GM19395 (cell line): ENCODE data around the gene IL17RE.
"Not testable (repeated sequence)": the region's sequence is repeated elsewhere in the genome, so short reads cannot be mapped to it uniquely, and the experiment has no call there.

ENCODE experiments used
- ATAC-seq: cut with Tn5 transposase; IDR thresholded peaks from one replicate; pipeline ENCODE4 v1.9.1; 2021; ENCODE audit warnings: mild to moderate bottlenecking, moderate library complexity; ENCODE audit not compliant: unreplicated experiment

IL17RE gene

DNA sequence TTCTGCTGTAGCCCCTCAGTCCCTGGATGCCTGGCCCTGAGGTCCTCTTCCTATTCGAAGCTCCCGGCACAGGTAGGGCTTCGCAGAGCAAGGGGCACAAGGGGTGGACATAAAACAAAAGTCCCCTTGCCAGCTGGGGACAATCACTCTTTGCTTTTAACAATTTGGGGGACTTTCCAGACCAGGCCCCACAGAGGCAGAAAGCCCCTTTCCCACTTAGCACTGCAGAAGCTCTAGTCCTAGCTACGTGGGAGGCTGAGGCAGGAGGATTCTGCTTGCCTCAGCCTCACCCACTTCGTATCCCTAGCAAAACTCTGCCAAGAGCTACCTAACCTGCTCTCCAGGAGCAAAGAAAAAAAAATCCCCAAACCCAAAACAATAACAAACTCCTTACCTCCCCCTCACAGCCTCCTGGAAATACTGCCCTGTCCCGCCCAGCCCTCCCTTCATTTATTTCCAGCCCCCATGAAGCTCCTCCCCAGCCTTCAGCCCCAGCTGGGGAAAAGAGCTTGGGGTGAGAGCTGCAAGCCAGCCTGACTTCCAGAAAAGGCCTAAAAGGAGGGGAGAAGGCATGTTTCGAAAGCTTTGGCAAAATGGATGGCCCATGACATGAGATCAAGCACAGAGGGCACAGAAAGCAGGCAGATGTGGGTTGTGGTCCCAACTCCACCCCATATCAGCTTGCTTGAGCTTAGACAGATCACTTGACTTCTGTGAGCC is 22.7 kb upstream of the IL17RE start, which contains the start of gene CIDEC:
CIDEC (minus strand) TSS at position 424 of the 720 bp plus-strand sequence. CDS start 1,767 bp downstream, outside the sequence.
- no peak for ATAC-seq

GRCh38 chr3:9881441-9881840 is 21.2 kb upstream of the IL17RE start:
- no peak for ATAC-seq

- no peak for ATAC-seq
Observed at GRCh38 chr3:9883706-9884554, 18.7 kb upstream of the IL17RE start.

DNA sequence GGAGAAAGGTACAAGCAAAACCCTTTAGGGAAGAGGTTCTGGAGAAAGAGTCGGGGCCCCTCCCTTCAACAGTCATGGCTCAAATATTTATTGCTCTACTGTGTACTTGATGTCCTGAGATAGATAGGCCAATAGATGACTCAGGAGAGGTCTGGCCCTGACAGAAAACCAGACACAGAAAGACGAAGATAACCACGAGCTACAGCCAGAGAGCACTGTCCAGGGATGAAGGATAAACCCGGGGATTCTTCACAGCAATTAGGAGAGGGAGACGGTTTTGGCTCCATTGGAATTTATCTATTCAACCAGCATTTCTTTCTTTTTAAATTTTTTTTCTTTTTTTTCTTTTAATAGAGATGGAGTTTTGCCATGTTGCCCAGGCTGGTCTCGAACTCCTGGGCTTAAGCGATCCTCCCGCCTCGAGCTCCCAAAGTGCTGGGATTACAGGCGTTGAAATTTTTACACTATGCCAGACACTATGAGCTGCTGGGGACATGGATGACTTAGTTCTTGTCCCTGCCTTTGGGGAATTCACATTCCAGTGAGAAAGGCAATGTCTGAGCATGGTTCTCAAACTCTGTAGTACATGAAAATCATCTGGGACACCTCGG is 18.0 kb upstream of the IL17RE start:
- ATAC-seq, result no peak

DNA sequence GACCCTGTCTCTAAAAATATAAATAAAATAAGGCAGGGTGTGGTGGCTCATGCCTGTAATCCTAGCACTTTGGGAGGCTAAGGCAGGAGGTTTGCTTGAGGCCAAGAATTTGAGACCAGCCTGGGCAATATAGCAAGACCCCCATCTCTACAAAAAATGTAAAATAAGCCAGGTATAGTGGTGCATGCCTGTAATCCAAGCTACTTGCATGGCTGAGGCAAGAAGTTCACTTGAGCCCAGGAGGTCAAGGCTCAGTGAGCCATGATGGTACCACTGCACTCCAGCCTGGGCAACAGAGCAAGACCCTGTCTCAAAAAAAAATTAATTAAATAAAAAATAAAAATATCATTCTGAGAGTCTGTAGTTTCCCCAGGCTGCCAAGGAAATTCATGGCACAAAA is 16.3 kb upstream of the IL17RE start:
- ATAC-seq, result no peak

DNA sequence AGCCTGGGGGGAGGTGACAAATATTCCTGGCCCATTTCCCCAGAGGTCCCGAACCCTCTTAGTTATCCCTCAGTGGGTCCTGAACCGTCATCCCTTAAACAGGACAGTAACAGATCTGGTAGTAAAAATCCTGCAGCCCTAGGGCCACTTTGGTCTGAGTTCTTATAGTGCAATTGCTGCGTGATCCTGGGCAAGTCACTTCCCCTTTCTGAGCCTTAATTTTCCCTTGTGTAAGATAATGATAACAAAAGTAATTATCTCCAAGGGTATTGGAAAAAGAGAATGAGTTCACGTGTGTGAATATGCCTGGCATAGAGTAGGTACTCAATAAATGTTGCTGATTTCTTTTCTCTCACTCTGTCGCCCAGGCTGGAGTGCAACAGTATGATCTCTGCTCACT is 15.2 kb upstream of the IL17RE start:
- ATAC-seq, result no peak

DNA sequence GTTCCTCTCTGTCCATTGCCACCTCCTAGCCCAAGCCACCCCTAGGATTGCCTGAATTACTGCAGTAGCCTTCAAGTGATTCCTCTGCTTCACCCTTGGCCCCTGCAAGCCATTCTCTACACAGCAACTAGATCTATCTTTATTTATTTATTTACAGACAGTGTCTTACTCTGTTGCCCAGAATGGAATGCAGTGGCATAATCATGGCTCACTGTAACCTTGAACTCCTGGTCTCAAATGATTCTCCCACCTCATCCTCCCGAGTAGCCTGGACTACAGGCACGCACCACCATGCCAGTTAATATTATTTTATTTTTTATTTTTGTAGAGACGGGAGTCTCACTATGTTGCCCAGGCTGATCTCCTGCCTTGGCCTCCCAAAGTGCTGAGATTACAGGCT is 14.1 kb upstream of the IL17RE start:
- ATAC-seq, result no peak

DNA sequence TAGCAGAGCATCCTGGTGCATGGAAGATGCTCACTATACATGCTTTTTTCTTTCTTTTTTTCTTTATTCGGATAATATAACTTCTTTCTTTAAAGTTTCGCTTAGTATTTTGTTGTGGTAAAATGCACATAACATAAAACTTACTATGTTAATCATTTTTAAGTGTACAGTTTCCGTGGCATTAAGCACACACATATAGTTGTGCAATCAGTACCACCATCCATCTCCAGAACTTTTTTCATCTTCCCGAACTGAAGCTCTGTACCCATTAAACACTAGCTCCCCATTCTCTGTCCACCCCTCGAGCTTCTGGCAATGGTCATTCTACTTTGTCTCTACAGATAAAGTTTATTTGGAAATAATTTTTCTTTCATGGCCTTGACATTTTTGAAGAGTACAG is 13.2 kb upstream of the IL17RE start:
- ATAC-seq, result no peak

GRCh38 chr3:9890249-9891071 is 12.2 kb upstream of the IL17RE start, which contains the start of gene JAGN1:
Gene JAGN1 (plus strand): TSS chr3:9890610. CDS start chr3:9890723, 113 bp downstream.
- ATAC-seq, result peak; percentile 81

GRCh38 chr3:9891072-9891622 is 11.5 kb upstream of the IL17RE start:
- peak; percentile 4 for ATAC-seq

GRCh38 chr3:9893739-9894138 is 8.9 kb upstream of the IL17RE start:
- no peak for ATAC-seq

DNA sequence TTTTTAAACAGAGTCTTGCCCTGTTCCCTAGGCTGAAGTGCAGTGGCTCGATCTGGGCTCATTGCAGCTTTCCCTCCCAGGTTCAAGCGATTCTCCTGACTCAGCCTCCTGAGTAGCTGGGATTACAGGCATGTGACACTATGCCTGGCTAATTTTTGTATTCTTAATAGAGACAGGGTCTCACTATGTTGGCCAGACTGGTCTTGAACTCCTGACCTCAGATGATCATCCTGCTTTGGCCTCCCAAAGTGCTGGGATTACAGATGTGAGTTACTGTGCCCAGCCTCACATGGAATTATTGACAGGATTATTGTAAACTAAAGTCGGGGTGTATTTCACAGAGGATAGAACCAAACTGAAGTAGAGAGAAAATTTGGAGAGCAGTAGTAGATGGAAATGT is 6.9 kb upstream of the IL17RE start:
- ATAC-seq, result not testable (repeated sequence)

DNA sequence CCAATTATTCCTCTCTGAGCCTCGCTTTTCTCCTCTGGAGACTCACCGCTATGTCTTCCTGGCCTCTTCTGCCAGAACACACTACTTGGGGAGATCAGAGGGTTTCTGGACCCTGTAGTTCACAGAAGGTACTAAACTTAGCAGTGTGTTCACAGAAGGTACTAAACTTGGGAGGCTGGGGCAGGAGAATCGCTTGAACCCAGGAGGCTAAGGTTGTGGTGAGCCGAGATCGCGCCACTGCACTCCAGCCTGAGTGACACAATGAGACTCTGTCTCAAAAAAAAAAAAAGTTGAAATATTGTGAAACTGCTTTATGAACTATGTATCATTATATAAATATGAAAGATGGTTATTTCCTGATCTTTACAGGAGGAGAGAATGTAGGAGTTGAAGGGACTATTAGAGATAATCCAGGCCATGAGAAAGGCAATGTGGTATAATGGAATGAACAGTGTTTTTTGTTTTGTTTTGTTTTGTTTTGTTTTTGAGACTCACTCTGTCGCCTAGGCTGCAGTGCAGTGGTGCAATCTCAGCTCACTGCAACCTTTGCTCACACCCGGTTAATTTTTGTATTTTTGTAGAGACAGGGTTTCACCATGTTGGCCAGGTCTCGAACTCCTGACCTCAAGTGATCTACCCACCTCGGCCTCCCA is 5.8 kb upstream of the IL17RE start:
- not testable (repeated sequence) for ATAC-seq

GRCh38 chr3:9897408-9898372 is 5.0 kb upstream of the IL17RE start:
- ATAC-seq, result peak; percentile 64

GRCh38 chr3:9898467-9899241 is 4.0 kb upstream of the IL17RE start:
- ATAC-seq, result no peak

GRCh38 chr3:9899289-9899791 is 3.3 kb upstream of the IL17RE start:
- ATAC-seq, result no peak

- not testable (repeated sequence) for ATAC-seq
Observed at GRCh38 chr3:9900965-9901415, 1.7 kb upstream of the IL17RE start.

DNA sequence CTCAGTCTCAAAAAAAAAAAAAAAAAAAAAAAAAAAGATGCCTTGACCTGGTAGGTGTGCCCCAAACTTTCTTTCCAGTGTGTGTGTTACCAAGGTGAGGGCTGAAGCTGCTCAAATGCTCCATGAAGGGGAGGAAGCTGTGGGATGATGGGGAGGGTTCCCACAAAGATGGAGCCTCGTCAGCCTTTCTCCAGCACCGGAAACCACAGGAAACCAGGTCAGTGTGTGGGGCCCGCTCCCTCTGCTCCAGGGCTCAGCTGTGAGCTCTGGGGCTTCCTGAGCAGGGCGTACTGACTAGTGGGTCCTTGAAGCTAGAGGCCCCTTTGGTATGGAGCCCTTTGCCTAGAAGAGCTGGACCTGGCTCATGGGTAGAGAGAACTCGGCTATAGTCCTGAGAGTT is 681 bp upstream of the IL17RE start:
- ATAC-seq, result no peak
